GOT3 (cell line): ENCODE measurements around the gene ABCB8.
A peak's percentile ranks its signal among the peaks of the same experiment; 100 is the strongest.
"Not testable (repeated sequence)": the region's sequence is repeated elsewhere in the genome, so short reads cannot be mapped to it uniquely, and the experiment has no call there.

Experiments used
- DNase-seq: peaks from one replicate; lab custom pipeline; 2025; ENCODE audit warnings: mixed read lengths; lab: John Stamatoyannopoulos, UW

The ABCB8 gene

GRCh38 chr7:150998341-150998740 is 29.9 kb upstream of the ABCB8 start:
- DNase-seq, result no peak

DNA sequence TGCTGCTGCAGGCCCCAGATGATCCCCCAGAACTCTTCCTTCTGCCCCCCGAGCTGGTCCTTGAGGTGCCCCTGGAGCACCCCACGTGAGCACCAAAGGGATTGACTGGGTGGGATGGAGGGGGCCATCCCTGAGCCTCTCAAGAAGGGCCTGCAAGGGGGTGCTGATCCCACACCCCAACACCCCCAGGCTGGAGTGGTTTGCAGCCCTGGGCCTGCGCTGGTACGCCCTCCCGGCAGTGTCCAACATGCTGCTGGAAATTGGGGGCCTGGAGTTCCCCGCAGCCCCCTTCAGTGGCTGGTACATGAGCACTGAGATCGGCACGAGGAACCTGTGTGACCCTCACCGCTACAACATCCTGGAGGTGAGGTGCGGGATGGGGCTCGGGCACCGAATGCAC is 29.2 kb upstream of the ABCB8 start:
- no peak for DNase-seq

DNA sequence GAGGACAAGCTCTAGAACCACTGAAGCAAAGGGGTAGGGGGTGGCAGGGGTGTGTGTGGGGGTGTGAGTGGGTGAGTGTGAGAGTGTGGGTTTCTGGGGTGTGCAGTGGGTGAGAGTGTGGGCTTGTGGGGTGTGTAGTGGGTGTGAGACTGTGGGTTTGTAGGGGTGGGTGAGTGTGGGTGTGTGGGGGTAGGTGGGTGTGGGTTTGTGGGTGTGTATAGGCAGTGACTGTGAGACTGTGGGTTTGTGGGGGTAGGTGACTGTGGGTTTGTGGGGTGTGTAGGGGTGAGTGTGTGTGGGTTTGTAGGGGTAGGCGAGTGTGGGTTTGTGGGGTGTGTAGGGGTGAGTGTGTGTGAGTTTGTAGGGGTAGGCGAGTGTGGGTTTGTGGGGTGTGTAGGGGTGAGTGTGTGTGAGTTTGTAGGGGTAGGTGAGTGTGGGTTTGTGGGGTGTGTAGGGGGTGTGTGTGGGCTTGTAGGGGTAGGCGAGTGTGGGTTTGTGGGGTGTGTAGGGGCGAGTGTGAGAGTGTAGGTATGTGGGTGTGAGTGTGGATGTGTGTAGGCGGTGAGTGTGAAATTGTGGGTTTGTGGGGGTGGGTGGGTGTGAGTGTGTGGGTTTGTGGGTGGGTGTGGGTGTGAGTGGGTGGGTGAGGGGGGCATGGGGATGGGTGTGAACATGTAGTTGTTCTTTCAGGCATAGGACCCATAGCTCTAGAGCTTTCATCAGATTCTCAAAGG is 28.6 kb upstream of the ABCB8 start:
- DNase-seq, result no peak

- DNase-seq, result no peak
Measured at GRCh38 chr7:151000897-151001495, 27.3 kb upstream of the ABCB8 start.

GRCh38 chr7:151001546-151001945 is 26.7 kb upstream of the ABCB8 start:
- no peak for DNase-seq

DNA sequence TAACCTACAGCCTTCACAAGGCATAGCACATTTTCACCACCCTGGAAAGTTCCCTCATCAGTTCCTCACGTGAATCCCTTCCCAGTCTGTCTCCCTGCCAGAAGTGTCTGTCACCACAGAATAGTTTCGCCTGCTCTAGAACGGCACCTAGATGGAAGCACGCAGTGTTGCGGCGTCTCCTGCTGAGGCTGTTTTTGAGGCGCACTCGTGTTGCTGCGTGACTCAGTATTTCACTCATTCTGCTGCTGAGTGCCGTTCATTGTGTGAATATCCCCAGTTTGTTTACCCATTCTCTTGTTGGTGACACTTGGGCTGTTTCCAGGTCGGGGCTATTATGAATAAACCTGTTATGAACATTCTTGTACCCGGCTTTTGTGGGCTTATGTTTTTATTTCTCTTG is 24.7 kb upstream of the ABCB8 start:
- no peak for DNase-seq

- no peak for DNase-seq
Measured at GRCh38 chr7:151005566-151005965, 22.7 kb upstream of the ABCB8 start.

- DNase-seq, result no peak
Measured at GRCh38 chr7:151006590-151007300, 21.5 kb upstream of the ABCB8 start.

GRCh38 chr7:151007469-151007898 is 20.8 kb upstream of the ABCB8 start:
- no peak for DNase-seq

DNA sequence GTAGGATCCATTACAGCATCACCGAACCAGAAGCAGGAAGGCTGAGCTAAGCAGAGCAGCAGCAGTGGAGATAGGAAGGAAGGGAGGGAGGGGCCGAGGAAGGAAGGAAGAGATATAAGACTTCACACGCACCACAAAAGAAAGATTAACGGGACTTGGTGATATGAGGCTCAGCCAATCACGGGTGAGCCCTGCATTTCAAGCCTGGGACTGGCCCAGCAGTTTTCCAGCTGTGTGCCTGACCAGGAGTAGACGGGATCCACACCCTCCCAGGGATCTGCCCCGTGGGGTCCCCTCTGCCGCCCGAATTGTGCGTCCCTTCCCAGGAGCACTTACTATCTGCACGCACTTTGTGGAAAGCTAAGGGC is 20.1 kb upstream of the ABCB8 start:
- DNase-seq, result no peak

DNA sequence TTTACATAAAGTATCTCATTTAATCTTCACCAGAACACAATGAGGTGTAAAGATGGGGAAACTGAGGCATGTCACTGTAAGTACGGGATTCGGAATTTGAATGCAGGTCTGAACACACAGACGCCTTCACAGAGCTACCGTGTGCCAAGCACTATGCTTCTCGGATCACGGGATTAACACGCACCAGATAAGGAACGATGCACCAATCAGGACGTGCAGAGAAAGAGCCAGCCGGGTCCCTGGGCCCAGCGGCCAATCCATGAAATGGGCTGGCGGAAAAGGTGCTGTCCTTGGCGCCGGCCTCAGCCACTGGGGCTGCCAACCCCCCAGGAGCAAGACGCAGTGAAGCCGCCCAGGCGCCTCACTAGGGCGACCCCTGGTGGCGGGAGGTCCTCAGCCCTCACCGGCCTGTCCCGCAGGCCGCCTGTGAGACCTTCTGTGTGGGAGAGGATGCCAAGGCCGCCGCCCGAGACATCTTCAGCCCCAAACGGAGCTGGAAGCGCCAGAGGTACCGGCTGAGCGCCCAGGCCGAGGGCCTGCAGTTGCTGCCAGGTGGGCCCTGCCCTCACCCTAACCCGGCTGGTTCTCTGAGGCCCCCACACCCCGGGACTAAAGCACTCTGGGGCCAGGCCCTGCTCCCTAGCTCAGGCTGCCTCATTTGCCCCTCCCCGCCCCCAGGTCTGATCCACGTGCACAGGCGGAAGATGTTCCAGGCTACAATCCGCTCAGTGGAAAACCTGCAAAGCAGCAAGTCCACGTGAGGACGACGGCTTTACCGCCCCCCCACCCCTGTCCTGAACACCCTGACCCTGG is 19.5 kb upstream of the ABCB8 start:
- DNase-seq, result peak; percentile 68

DNA sequence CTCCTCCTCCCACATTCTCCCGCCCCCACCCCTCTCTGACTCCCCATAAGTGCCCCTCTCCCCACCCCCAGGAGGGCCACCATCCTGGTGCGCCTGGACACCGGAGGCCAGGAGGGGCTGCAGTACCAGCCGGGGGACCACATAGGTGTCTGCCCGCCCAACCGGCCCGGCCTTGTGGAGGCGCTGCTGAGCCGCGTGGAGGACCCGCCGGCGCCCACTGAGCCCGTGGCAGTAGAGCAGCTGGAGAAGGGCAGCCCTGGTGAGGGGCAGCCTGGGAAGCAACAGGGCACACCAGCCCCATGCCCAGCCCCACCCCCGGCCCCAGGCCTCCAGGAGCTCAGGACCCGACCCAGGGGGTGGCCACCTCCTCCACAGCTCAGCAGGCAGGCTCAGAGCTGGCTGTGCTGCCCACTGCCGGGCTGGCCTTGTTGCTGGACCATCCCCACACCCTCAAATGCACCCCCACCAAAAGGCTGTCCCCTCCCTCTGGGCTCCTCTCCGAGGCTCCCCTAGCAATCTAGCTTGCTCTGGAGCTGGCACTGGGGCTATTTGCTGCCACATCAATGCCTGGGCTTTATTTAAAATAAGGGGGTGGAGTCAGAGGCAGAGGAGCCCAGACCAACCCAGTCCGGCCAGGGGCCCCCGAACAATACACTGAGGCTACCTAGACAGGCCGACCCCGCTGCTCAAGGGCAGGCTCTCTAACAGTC is 18.8 kb upstream of the ABCB8 start:
- DNase-seq, result no peak

DNA sequence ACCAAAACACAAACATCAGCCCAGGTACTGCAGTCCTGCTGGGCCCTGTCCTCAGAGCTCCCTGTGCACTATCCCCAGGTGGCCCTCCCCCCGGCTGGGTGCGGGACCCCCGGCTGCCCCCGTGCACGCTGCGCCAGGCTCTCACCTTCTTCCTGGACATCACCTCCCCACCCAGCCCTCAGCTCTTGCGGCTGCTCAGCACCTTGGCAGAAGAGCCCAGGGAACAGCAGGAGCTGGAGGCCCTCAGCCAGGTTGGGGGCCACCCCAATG is 18.3 kb upstream of the ABCB8 start:
- no peak for DNase-seq

DNA sequence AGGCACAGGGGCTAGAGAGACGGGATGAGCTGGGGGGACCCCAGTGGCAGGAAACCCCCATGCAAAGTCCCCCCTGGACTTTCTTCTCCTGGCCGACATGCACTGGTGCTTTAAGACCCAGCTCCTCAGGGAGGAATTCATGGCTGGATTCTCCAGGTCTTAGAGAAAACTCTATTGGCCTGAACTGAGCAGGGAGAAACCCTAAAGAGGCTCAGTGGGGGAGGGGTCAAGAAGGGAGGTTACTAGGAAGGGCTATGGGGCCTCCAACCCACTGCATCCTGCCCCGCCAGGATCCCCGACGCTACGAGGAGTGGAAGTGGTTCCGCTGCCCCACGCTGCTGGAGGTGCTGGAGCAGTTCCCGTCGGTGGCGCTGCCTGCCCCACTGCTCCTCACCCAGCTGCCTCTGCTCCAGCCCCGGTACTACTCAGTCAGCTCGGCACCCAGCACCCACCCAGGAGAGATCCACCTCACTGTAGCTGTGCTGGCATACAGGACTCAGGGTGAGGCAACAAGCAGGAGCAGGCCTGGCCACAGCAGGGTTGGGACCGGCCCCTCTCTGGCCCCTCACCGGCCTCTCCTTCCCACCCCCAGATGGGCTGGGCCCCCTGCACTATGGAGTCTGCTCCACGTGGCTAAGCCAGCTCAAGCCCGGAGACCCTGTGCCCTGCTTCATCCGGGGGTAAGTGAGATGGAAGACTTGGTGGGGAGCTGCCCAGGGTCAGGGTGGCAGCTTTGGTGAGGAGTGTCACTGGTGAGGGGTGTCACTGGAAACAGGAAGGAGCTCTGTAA is 17.7 kb upstream of the ABCB8 start:
- no peak for DNase-seq

GRCh38 chr7:151011097-151011409 is 17.2 kb upstream of the ABCB8 start:
- no peak for DNase-seq

- not testable (repeated sequence) for DNase-seq
Measured at GRCh38 chr7:151011616-151012015, 16.6 kb upstream of the ABCB8 start.

DNA sequence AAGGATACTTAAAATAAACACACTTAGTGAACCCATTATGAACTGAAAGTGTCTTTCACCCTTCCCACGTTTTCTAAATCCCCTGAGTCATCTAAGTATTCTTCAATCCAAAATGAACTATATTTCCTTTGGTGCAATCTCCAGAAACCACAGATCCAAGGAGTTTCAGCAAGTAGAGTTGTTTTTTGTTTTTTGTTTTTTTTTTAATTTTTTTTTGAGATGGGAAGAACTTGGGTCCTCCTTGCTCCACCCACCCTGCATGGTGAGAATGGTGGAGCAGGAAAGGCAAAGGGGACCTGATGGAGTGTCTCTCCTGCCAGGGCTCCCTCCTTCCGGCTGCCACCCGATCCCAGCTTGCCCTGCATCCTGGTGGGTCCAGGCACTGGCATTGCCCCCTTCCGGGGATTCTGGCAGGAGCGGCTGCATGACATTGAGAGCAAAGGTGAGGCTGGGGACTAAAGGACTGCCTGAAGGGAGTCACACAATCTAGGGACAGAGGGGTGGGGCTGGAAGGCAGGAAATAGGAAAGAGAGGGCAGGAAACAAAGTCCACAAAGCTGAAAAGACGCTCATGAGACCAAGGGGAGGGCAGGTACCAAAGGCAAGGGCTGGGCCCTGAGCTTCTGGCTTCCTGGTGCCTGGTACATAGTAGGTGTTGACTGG is 16.1 kb upstream of the ABCB8 start:
- DNase-seq, result no peak

DNA sequence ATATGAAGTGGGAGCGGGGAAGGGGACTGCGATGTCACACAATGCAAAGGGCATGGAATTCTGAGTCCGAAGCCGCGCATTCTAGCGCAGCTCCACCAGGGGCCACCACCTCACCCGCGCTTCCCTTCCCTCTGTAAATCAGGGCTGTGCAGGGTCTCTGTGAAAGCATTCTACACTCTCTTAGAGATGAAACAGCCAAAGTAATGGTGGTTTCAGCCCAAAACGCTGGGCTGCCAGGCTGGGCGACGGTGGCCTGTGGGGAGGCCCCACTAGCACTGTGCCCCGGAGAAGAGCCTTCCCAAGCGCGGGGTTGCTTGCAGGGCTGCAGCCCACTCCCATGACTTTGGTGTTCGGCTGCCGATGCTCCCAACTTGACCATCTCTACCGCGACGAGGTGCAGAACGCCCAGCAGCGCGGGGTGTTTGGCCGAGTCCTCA is 15.3 kb upstream of the ABCB8 start:
- no peak for DNase-seq

GRCh38 chr7:151013356-151013732 is 14.9 kb upstream of the ABCB8 start:
- DNase-seq, result no peak

GRCh38 chr7:151013733-151014497 is 14.3 kb upstream of the ABCB8 start:
- no peak for DNase-seq
